GM13977 (cell line): Measurements from ENCODE around the gene HOXA2.

Experiments
- DNase-seq: peaks from one replicate; pipeline ENCODE4 v3.0.0; 2012; ENCODE audit warnings: low spot score
- in situ Hi-C: fragments of 300-500 bp; cut with MboI; formaldehyde crosslinking; loops from one replicate; pipeline ENCODE4 v1.12.0; 2022; ENCODE audit warnings: low sequenced_read_pairs, low pct_unique_long_range_greater_than_20kb, mixed read lengths, inconsistent platforms; ENCODE audit not compliant: unreplicated experiment
- TF ChIP-seq, protein P1 (sequence below): IDR thresholded peaks from 2 replicates; pipeline ENCODE4 v1.5.1; 2012; ENCODE audit warnings: mild to moderate bottlenecking, control low read depth; ENCODE audit not compliant: insufficient read depth; ENCODE audit errors: extremely low read depth, missing control alignments

The HOXA2 gene

DNA sequence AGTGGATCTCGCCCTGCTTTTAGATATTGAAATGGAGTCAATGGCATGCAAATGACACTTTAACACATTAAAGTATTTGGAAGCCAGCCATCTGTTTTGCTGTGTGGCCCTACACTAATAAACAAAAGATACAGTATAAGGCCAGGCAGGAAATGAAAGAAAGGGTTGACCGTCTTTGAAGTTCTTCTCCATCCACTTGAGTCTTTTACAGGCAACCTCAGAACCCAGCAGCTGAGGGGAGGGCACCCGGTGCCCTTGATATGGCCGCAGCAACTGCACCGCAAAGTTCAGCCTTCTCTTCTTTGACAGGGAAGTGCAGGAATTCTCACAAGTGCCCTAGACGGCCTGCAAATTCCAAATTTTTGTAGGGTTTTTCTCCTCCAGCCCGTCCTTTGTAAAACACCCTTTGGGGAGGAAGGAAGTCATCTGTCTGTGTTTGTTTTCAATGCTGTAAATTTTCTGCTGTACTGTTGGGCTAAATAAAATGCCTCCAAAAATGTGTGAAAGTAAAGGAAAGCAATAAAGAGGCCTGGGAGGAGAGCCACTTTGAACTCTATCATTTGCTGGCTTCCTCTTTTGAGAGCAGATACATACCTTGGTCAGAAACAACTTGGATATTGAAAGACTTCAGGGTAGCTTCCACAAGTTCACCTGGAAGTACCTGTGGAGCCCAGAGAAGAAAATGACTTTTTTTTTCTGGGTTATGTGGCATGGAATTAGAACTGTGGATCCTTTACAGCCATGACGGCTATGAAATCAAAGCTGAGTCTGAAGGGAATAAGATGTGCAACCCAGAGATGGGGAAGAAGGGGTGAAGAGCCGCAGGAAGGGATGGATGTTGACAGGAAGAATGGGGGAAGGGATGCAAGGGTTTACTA lies 10.3 kb downstream of the HOXA2 start:
- in situ Hi-C loops: no loop called here
- DNase-seq: no peak
- TF ChIP-seq, protein P1, sequence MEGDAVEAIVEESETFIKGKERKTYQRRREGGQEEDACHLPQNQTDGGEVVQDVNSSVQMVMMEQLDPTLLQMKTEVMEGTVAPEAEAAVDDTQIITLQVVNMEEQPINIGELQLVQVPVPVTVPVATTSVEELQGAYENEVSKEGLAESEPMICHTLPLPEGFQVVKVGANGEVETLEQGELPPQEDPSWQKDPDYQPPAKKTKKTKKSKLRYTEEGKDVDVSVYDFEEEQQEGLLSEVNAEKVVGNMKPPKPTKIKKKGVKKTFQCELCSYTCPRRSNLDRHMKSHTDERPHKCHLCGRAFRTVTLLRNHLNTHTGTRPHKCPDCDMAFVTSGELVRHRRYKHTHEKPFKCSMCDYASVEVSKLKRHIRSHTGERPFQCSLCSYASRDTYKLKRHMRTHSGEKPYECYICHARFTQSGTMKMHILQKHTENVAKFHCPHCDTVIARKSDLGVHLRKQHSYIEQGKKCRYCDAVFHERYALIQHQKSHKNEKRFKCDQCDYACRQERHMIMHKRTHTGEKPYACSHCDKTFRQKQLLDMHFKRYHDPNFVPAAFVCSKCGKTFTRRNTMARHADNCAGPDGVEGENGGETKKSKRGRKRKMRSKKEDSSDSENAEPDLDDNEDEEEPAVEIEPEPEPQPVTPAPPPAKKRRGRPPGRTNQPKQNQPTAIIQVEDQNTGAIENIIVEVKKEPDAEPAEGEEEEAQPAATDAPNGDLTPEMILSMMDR: no peak

- no peak for DNase-seq
- in situ Hi-C loops: no loop called here
- TF ChIP-seq, protein P1: no peak
Observed at GRCh38 chr7:27091105-27091504, 11.4 kb downstream of the HOXA2 start.

GRCh38 chr7:27088002-27088922 lies 14.2 kb downstream of the HOXA2 start:
- TF ChIP-seq, protein P1: no peak
- in situ Hi-C loops: no loop called here
- DNase-seq: no peak

GRCh38 chr7:27083646-27084045 lies 18.8 kb downstream of the HOXA2 start:
- DNase-seq: no peak
- TF ChIP-seq, protein P1: no peak
- in situ Hi-C loops: no loop called here

- TF ChIP-seq, protein P1: no peak
- DNase-seq: no peak
- in situ Hi-C loops: no loop called here
Observed at GRCh38 chr7:27082171-27082570, 20.3 kb downstream of the HOXA2 start.

DNA sequence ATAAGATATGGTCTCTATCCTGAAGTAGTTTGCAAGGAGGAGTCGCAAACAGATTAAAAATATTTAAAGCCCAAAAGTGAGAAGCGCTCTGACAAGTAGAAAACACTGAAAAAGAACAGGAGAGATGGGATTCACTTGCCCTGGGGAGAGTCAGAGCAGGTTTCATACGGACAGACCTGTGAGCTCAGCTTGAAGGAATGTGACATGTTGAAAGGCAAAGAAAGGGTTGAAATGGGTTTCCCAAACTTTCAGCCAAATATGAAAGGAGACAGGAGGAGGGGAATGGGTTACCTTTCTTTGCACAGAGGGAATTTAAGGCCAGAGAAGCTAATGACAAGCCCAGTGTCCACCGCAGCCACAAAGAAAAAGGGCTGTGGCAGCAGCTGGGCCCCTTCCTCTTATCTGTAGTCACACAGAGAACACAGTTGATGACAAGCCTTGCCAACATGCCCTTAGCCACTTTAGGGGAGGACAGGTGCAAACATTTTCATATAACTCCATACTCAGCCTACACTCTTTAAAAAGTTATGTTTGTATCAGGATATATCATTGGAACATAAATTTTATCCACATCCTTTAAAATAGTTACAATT lies 21.5 kb downstream of the HOXA2 start:
- DNase-seq: no peak
- in situ Hi-C loops: no loop called here
- TF ChIP-seq, protein P1: no peak
